Caco-2 (cell line): ENCODE results near the gene ANKRD13D. TPM values are rescaled to one million over a fixed set of nuclear protein-coding genes. Genes with fewer than 3 reads are reported as not detected.

Experiments
- BruUV-seq: library from RNA; stranded (reverse); fragments of 400-500 nt; replicated peaks from 2 replicates; lab custom pipeline; 2021; lab: Mats Ljungman, UMichigan
- CTCF ChIA-PET: fragments of 300-600 bp; sonication (Branson Sonifier 250); formaldehyde crosslinking; loops from one replicate; lab custom pipeline; 2022; ENCODE audit warnings: antibody characterized with exemption; lab: Charles Lee
- POLR2A ChIA-PET: fragments of 300-600 bp; sonication (Branson Sonifier 250); formaldehyde crosslinking; loops from one replicate; lab custom pipeline; 2022; ENCODE audit warnings: antibody characterized with exemption; lab: Charles Lee
- DNase-seq, 2 experiments: peaks; one replicate each; pipeline versions ENCODE4 v3.0.0 to v3.0.0-alpha.2; 2020 to 2022
- H3K27me3 ChIP-seq: replicated peaks from 2 replicates; pipeline ENCODE4 v1.6.0; 2011; ENCODE audit warnings: low read length; ENCODE audit not compliant: control insufficient read depth, insufficient read depth
- H3K36me3 ChIP-seq: 2 replicates; pipeline ENCODE4 v1.5.1; 2011; ENCODE audit warnings: low read length; ENCODE audit not compliant: control insufficient read depth, insufficient read depth
- H3K4me1 ChIP-seq: fragments of 250-450 bp; sonication (Bioruptor Pico); 2 replicates; pipeline ENCODE4 v1.5.1; 2020; ENCODE audit warnings: mild to moderate bottlenecking
- H3K4me3 ChIP-seq: 2 replicates; pipeline ENCODE4 v1.5.1; 2011; ENCODE audit warnings: low read depth, mild to moderate bottlenecking, control low read depth, low read length
- H3K9me3 ChIP-seq: fragments of 250-450 bp; sonication (Bioruptor Pico); 2 replicates; pipeline ENCODE4 v1.5.1; 2020; ENCODE audit warnings: mild to moderate bottlenecking, moderate library complexity
- H3K27ac Mint-ChIP-seq: one replicate; pipeline ENCODE4 v1.8.0; 2022; ENCODE audit warnings: mixed read lengths; ENCODE audit not compliant: unreplicated experiment
- H3K27me3 Mint-ChIP-seq: one replicate; pipeline ENCODE4 v1.8.0; 2022; ENCODE audit warnings: mixed read lengths; ENCODE audit not compliant: insufficient read depth, unreplicated experiment
- H3K36me3 Mint-ChIP-seq: one replicate; pipeline ENCODE4 v1.8.0; 2022; ENCODE audit warnings: mild to moderate bottlenecking, mixed read lengths; ENCODE audit not compliant: insufficient read depth, unreplicated experiment
- H3K4me1 Mint-ChIP-seq: one replicate; pipeline ENCODE4 v1.8.0; 2022; ENCODE audit warnings: low read depth, mixed read lengths; ENCODE audit not compliant: unreplicated experiment
- H3K4me3 Mint-ChIP-seq: one replicate; pipeline ENCODE4 v1.8.0; 2022; ENCODE audit warnings: mild to moderate bottlenecking, moderate library complexity, mixed read lengths; ENCODE audit not compliant: unreplicated experiment
- H3K9me3 Mint-ChIP-seq: one replicate; pipeline ENCODE4 v1.8.0; 2022; ENCODE audit warnings: mixed read lengths; ENCODE audit not compliant: unreplicated experiment
- CTCF ChIP-seq, 2 experiments: fragments of 200-600 bp in 1 of 2; IDR thresholded peaks; 1 replicate in 1 of 2; 2 replicates in 1 of 2; pipeline versions ENCODE4 v1.5.1 to v1.8.0; 2011 to 2022; ENCODE audit warnings: antibody characterized with exemption in 1 of 2, control low read depth in 1 of 2, inconsistent platforms in 1 of 2, low read depth in 1 of 2, low read length in 1 of 2, mild to moderate bottlenecking in 1 of 2, moderate library complexity in 1 of 2; ENCODE audit not compliant: insufficient read depth in 1 of 2, severe bottlenecking in 1 of 2, unreplicated experiment in 1 of 2
- intact Hi-C: fragments of 100-400 bp; cut with micrococcal nuclease; formaldehyde crosslinking; loops from one replicate; pipeline ENCODE4 v1.10.0; 2022; ENCODE audit not compliant: unreplicated experiment
- total RNA-seq: library from RNA; stranded (reverse); gene quantifications from 2 replicates; pipeline ENCODE4 v1.2.3, GENCODE V29; 2022

Gene ANKRD13D
- total RNA-seq, 1 experiment from 2014 or later: 88.6 TPM

- H3K27ac Mint-ChIP-seq: peak within 1 kb of the TSS; percentile 95
- H3K36me3 Mint-ChIP-seq: peaks cover 40% of the 10 kb centered on the region
- no peaks in the 10 kb centered on the region for H3K27me3 ChIP-seq
- peak in 1 of 2 experiments; percentile 72 for DNase-seq
- H3K36me3 ChIP-seq: 0 out of 2 replicates have a peak, but pooled peaks cover 3% of the 10 kb centered on the region
- H3K9me3 ChIP-seq: no peaks in the 10 kb centered on the region
- H3K4me3 ChIP-seq: peak within 1 kb of the TSS; percentile 75
- intact Hi-C loops: loop anchor here (1.0 to 2.0 kb wide), 3 partner anchors 22 to 116 kb away; no protein-coding TSS in a partner anchor
- no peak for TF ChIP-seq CTCF (IDR thresholded peaks at IDR 0.05; ENCODE audit: insufficient read depth in 1 of 2, low read depth in 1 of 2, low read length in 1 of 2, severe bottlenecking in 1 of 2, unreplicated experiment in 1 of 2)
- H3K9me3 Mint-ChIP-seq: no peaks in the 10 kb centered on the region
- ChIA-PET CTCF (interaction anchor here (0.6 to 2.5 kb wide), 11 partner anchors 22 to 184 kb away, joined by 3 to 43 read pairs (median 5); partner anchors contain the start of genes ANKRD13D and SSH3), POLR2A (interaction anchor here (0.6 to 1.6 kb wide), 12 partner anchors 9 to 138 kb away, joined by 3 to 20 read pairs (median 3); partner anchors contain the start of gene ANKRD13D)
- H3K4me1 Mint-ChIP-seq: peaks cover 24% of the 10 kb centered on the region
- H3K4me3 Mint-ChIP-seq: peak within 1 kb of the TSS; percentile 100
- no TSS peak for BruUV-seq
- H3K27me3 Mint-ChIP-seq: no peaks in the 10 kb centered on the region
- H3K4me1 ChIP-seq: peaks cover 27% of the 10 kb centered on the region
Measured at GRCh38 chr11:67266449-67267187, 22.5 kb upstream of the ANKRD13D start, which contains the start of gene GRK2. TSS of gene GRK2 (plus strand) at chr11:67266473. CDS start at chr11:67266700, 227 bp downstream.

DNA sequence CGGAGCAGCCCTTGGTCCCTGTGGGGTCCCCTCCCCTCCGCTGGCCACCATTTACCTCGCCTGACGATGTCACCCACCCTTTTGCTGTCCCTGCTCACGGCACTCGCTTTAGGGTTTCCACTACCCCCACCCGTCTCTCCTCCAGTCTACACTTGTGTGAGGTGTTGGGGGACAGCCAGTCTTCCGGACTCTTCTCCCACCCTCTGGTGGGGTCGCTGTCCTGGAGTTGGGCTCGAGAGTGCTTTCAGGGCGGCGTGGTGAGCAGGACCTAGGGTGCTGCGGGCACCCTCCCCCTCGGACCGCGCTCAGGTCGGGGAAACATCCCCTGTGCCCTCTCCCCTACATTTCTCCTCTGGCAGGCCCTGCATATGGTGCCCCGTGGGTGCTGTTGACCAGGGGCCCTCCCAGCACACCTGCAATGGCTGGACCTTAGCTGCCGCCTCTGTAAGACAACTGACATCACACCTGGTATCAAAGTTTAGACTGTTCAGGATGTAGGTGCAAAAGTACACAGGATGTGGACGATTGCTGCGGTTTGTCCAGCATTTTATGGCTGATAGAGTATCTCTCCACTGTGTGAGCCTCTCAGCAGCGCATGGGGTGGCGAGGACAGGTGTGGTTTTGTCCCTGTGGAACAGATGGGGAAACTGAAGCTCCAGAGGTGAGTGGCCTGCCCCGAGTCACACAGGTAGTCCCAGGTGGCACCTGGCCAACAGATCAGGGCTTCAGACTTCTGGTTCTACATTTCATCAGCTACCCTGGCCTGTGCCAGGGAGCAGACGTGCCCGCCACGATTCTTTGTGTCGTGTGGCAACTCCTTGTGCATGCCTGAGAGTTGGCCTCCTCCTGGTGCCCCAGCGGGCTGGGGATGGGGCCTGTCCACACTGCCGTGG lies 21.7 kb upstream of the ANKRD13D start:
- Histone ChIP-seq H3K27me3 (no peaks in the 10 kb centered on the region), H3K9me3 (no peaks in the 10 kb centered on the region), H3K4me1 (peaks cover 22% of the 10 kb centered on the region), H3K4me3 (peak overlapping the region; percentile 75), H3K36me3 (peaks cover 3% of the 10 kb centered on the region; the same call in 1 of the 2 replicates)
- TF ChIP-seq CTCF (IDR thresholded peaks at IDR 0.05; ENCODE audit: insufficient read depth in 1 of 2, low read depth in 1 of 2, low read length in 1 of 2, severe bottlenecking in 1 of 2, unreplicated experiment in 1 of 2): no peak
- POLR2A ChIA-PET: interaction anchor here (0.6 to 1.6 kb wide), 13 partner anchors 9 to 139 kb away, joined by 3 to 20 read pairs (median 3); partner anchors contain the start of gene ANKRD13D
- peak overlapping the region; percentile 100 for H3K4me3 Mint-ChIP-seq
- peaks cover 44% of the 10 kb centered on the region for H3K36me3 Mint-ChIP-seq
- no peaks in the 10 kb centered on the region for H3K9me3 Mint-ChIP-seq
- CTCF ChIA-PET: interaction anchor here (0.5 to 2.5 kb wide), 12 partner anchors 21 to 185 kb away, joined by 3 to 43 read pairs (median 4); partner anchors contain the start of genes ANKRD13D and SSH3
- TSS peak; percentile 27 for BruUV-seq
- H3K27me3 Mint-ChIP-seq: no peaks in the 10 kb centered on the region
- H3K27ac Mint-ChIP-seq: peak overlapping the region; percentile 95
- DNase-seq: no peak
- H3K4me1 Mint-ChIP-seq: peaks cover 22% of the 10 kb centered on the region
- intact Hi-C loops: loop anchor here (1.0 to 2.0 kb wide), 2 partner anchors 21 to 115 kb away; no protein-coding TSS in a partner anchor
